ENCODE measurements around the gene RYR2. TPM values are rescaled to one million over a fixed set of nuclear protein-coding genes. Genes with fewer than 3 reads are reported as not detected.

The RYR2 gene
- total and polyA plus RNA-seq, 2 of the 8 experiments (the other 6 are each of a cell fraction or from before 2014, with no cell fraction given) = 1.3 to 4.4 TPM

- no peak for TF ChIP-seq SP4 (IDR thresholded peaks at IDR 0.05; ENCODE audit: low read length)
- no peak for TF ChIP-seq RXRA (IDR thresholded peaks at IDR 0.05; ENCODE audit: insufficient read depth, low read depth, low read length)
- TF ChIP-seq GABPA (IDR thresholded peaks at IDR 0.05; ENCODE audit: borderline replicate concordance, insufficient read depth, low read length) = no peak
- no peak for TF ChIP-seq CTBP2 (IDR thresholded peaks at IDR 0.05; ENCODE audit: borderline replicate concordance, insufficient read depth, insufficient read length, low read length)
- no peak for TF ChIP-seq KDM5A (IDR thresholded peaks at IDR 0.05; ENCODE audit: low read length)
These were observed 772.4 kb downstream of the RYR2 start (continued) for GRCh38 chr1:237814319-237814924.
